Measurements from ENCODE around the gene PLS1. TPM values are rescaled to one million over a fixed set of nuclear protein-coding genes. Genes with fewer than 3 reads are reported as not detected.

PLS1 gene
- polyA plus RNA-seq, 1 of the 3 experiments (the other 2 are of a cell fraction): 2.9 TPM

GRCh38 chr3:142694225-142694624 is 98.0 kb downstream of the PLS1 start:
- Histone ChIP-seq H3K36me3 (replicated peaks in 1 of 2; ENCODE audit: control insufficient read depth in 1 of 2, insufficient read depth in 2 of 2, low read length in 1 of 2) (no peaks in the 10 kb centered on the region), H3K9me2 (no peaks in the 10 kb centered on the region), H4K20me1 (ENCODE audit: insufficient read depth) (no peaks in the 10 kb centered on the region), H3K79me2 (ENCODE audit: insufficient read depth) (no peaks in the 10 kb centered on the region), H3K27ac (ENCODE audit: low read depth in 2 of 2, low read length in 1 of 2) (no peak overlapping the region), H2AFZ (ENCODE audit: low read depth) (no peak overlapping the region), H3K4me2 (no peak overlapping the region), H3K4me3 (ENCODE audit: low read depth in 2 of 2, low read length in 1 of 2) (no peak overlapping the region), H3K4me1 (ENCODE audit: control insufficient read depth in 1 of 2, insufficient read depth in 2 of 2, low read depth in 1 of 2, low read length in 1 of 2) (no peaks in the 10 kb centered on the region; a peak in 1 of 4 replicates), H3K9ac (no peak overlapping the region), H3F3A (replicated peaks; ENCODE audit: insufficient read depth) (no peaks in the 10 kb centered on the region), H3K9me3 (no peaks in the 10 kb centered on the region), H3K27me3 (ENCODE audit: insufficient read depth) (no peaks in the 10 kb centered on the region)
- CTCF ChIA-PET: interaction anchor here (0.8 kb wide), 1 partner anchor 14 kb away, joined by 3 read pairs; no protein-coding TSS in a partner anchor
- TF ChIP-seq FOXM1 (IDR thresholded peaks at IDR 0.05; ENCODE audit: low read depth) (no peak), USF1 (IDR thresholded peaks at IDR 0.05; ENCODE audit: borderline replicate concordance, low read depth) (no peak), RXRA (IDR thresholded peaks at IDR 0.05; ENCODE audit: borderline replicate concordance, low read depth) (no peak), TAF1 (IDR thresholded peaks at IDR 0.05; ENCODE audit: borderline replicate concordance, low read depth, low read length) (no peak), EZH2phosphoT487 (IDR thresholded peaks at IDR 0.05; ENCODE audit: borderline replicate concordance, low read depth) (no peak), SIN3A (IDR thresholded peaks at IDR 0.05; ENCODE audit: borderline replicate concordance, low read depth, low read length) (no peak), YY1 (IDR thresholded peaks at IDR 0.05; ENCODE audit: low read depth) (no peak), REST (IDR thresholded peaks at IDR 0.05; ENCODE audit: low read depth, low read length) (no peak), NFIC (IDR thresholded peaks at IDR 0.05; ENCODE audit: borderline replicate concordance) (no peak), SMC3 (IDR thresholded peaks at IDR 0.05; ENCODE audit: low read depth, low read length) (no peak), EP300 (IDR thresholded peaks at IDR 0.05; ENCODE audit: borderline replicate concordance in 1 of 2, low read depth in 1 of 2, low read length in 1 of 2) (no peak), RCOR1 (IDR thresholded peaks at IDR 0.05; ENCODE audit: low read length) (no peak), MEF2A (IDR thresholded peaks at IDR 0.05; ENCODE audit: borderline replicate concordance, low read depth) (no peak), RFX5 (IDR thresholded peaks at IDR 0.05; ENCODE audit: low read length) (no peak), FOSL2 (IDR thresholded peaks at IDR 0.05; ENCODE audit: borderline replicate concordance, low read depth) (no peak), TCF12 (IDR thresholded peaks at IDR 0.05) (no peak)
- TF ChIP-seq, protein P1, sequence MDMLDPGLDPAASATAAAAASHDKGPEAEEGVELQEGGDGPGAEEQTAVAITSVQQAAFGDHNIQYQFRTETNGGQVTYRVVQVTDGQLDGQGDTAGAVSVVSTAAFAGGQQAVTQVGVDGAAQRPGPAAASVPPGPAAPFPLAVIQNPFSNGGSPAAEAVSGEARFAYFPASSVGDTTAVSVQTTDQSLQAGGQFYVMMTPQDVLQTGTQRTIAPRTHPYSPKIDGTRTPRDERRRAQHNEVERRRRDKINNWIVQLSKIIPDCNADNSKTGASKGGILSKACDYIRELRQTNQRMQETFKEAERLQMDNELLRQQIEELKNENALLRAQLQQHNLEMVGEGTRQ (IDR thresholded peaks at IDR 0.05; ENCODE audit: borderline replicate concordance, low read depth, low read length): no peak
- TF ChIP-seq, protein P2, sequence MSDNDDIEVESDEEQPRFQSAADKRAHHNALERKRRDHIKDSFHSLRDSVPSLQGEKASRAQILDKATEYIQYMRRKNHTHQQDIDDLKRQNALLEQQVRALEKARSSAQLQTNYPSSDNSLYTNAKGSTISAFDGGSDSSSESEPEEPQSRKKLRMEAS (IDR thresholded peaks at IDR 0.05; ENCODE audit: low read depth): no peak
- TF ChIP-seq, protein P3, sequence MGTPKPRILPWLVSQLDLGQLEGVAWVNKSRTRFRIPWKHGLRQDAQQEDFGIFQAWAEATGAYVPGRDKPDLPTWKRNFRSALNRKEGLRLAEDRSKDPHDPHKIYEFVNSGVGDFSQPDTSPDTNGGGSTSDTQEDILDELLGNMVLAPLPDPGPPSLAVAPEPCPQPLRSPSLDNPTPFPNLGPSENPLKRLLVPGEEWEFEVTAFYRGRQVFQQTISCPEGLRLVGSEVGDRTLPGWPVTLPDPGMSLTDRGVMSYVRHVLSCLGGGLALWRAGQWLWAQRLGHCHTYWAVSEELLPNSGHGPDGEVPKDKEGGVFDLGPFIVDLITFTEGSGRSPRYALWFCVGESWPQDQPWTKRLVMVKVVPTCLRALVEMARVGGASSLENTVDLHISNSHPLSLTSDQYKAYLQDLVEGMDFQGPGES (IDR thresholded peaks at IDR 0.05; ENCODE audit: low read depth, low read length): no peak
- POLR2A ChIA-PET: no interaction called here
- WGBS (ENCODE audit: low lambda C conversion rate): 90% methylated on average over 1 of the region's 1 CpG
- no peak for DNase-seq

Data from SK-N-SH (cell line).